NCI-H2107 treated with DMSO at 0.1 percent for 48 hours (cell line): ENCODE results near the gene JAKMIP1.

Source experiments
- DNase-seq: peaks from one replicate; lab custom pipeline; 2025; ENCODE audit not compliant: unreplicated experiment; lab: John Stamatoyannopoulos, UW

Gene JAKMIP1

DNA sequence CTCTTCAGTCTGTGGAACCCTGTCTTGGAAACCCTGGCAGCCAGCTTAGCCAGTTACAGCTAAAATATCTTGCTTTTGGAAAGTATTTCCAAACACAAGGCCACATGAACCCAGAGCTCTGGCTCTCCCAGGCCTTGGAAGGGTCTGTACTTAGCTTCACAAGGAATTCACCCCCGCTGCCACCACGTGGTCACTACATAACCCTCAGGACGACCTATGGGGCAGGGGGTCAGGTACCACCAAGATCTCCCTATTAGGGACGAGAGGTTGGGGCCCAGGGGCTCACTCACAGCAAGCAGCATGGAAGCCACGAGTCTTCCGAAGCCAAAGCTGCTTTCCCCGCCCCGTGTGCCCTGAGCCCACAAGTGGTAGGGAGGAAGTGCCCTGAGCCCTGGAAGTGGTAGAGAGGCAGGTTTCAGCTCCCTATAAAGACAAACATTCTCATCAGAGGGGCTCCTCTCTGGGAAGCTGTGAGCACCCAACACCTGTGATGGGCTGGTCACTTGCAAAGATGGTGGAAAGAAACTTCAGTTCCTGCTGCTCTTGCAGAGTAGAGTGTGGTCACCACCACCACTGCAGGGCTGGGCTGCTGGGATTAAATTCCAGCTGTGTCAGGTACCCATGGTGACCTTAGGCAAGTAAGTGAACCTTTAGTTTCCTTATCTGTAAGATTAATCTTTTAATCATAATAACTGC is 4.7 kb upstream of the JAKMIP1 start:
- DNase-seq, result no peak

GRCh38 chr4:6204098-6204497 is 3.7 kb upstream of the JAKMIP1 start:
- no peak for DNase-seq

DNA sequence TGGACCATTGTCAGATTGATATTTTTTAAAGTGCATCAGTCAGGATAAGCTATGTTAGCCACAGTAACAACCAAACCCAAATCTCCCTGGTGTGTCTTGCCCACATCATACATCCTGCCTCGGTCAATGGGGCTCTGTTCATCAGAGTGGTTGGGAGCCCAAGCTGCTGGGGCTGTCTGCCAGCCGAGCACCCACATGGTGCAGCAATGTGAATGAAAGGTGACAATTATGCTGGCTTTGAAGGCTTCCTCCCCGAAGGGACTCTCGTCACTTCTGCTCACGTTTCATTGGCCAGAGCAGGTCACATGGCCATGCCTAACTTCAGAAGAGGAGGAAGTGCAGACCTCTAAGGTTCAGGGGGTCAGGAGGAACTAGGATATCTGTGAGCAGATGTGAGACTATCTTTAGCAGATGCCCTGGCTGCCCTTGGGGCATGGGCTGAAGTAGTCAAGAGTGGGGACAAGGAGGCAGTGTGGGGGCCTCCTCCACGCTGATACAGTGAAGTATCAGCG is 1.3 kb upstream of the JAKMIP1 start:
- no peak for DNase-seq

- no peak for DNase-seq
Measured at GRCh38 chr4:6200922-6201362, 593 bp upstream of the JAKMIP1 start.

DNA sequence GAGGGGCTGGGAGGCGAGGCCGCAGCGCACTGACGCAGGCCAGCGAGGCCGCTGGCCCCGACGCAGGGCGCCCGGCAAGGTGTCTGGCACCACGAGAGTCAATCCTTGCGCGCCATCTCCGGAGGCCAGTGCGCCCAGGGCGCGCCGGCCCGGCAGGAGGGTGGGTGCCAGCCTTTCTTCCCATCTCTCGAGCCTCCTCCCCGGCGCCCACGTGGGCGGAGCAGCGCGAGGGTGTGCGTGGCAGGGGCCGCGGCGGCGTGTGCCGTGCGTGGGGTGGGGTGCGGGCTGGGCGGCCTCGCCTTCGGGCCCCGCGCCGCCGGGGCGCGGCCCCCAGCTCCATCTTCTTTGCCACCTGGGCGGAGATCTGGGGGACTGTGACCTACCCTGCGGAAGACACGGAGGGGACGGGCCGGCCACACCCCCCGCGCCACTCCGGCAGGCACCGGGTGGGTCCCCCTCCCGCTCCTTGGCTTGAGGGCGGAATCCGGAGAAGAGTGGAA is 877 bp downstream of the JAKMIP1 start:
- no peak for DNase-seq

DNA sequence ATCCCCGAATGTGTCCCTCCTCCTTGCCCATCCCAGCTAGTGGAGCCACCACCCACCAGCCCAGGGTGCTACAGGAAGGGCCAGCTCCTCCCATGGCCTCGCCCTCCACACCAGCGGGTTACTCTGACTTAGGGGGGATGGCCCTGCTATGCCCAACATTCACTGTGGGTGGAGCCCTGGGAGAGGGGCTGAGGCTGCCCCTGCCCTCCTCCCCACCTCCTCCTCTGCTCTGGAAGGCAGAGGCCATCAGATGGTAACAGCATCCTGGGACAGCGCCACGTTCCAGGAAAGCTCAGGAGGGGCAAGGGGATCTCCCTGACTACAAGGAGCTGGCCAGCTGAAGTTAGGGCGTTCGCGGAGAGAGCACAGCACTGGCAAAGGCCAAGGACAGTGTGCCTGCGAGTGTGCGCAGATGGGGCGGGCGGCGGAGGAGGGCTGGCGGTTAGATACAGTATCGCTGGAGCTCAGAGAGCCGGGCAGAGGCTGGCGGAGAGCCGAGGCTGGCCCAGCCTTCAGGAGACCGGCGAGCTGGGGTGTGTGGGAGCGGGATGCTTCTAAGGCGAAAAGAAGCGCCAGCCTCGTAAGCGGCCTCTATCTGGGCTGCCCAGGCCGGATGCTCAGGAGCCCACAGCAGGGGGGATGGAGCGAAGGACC is 1.5 kb downstream of the JAKMIP1 start:
- no peak for DNase-seq

- DNase-seq, result no peak
Measured at GRCh38 chr4:6198278-6198677, 2.1 kb downstream of the JAKMIP1 start.

DNA sequence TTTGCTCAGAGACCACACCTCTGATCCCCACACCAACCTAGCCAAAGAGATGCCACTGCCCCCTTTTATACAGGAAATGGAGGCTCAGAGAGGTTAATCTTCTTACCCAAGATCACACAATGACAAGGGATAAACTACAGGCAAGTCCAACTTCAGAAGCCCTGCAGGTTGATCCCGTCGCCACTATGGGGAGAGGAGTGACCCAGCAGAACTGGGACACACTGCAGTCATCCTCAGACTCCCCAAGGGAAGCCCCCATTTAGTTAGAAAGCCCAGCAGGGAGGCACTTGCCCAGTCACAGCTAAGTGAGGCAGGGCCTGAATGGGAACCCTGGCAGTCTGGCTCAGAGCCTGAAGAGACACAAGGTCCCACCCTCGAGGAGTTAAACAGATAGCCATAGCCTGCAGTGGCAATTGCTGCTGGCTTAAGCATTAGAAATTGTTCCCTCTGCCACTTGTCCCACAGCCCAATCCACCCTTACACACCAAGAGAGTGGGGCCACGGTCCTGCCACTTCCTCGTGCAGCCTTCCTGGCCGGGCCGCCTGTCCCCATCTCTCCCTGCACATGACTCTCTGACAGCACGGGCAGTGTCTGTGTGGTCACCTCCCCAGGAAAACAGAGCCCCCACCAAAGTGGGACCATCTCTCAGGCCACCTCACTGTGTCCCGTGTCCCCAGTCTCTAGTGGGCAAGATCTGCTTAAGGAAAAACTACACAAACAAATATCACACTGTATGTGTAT is 2.7 kb downstream of the JAKMIP1 start:
- no peak for DNase-seq

DNA sequence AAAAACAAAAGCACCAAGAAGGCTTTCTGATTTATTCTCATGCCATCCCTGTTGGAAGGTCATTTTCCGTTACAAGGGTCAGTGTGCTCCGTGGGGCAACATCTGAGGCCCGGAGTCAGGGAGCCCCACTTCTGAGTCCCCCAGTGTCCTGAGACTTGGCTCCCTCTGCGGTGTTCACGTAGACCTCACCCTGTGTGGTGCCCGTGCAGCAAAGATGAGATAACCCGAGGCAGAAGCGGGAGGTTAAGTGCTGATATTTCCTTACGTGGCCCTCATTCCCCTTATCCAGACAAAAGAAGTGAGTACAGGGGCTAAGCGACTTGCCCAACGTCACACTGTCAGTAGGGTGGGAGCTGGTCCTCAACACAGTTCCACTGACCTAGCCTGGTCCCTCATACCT is 3.5 kb downstream of the JAKMIP1 start:
- DNase-seq, result no peak

GRCh38 chr4:6196324-6196723 is 4.0 kb downstream of the JAKMIP1 start:
- no peak for DNase-seq

GRCh38 chr4:6195602-6196319 is 4.6 kb downstream of the JAKMIP1 start:
- DNase-seq, result no peak

GRCh38 chr4:6194458-6195195 is 5.7 kb downstream of the JAKMIP1 start:
- no peak for DNase-seq

DNA sequence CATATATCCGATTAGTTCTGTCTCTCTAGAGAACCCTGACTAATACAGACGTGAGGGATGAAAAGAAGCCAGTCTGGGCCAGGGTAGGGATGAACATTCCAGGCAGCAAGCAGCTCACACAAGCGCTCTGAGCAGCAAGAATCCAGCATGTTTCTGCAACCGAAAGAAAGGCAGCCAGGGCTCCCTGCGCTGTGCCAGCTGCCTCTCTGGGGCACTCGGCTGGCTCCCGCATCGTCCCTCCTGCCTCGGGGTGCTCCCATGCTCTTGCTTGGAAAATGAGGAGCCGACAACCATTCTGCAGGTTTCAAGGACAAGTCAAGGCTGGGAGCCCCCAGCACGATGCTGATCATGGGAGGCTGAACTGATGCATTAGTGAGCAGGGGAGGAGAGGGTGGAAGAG is 7.0 kb downstream of the JAKMIP1 start:
- DNase-seq, result no peak

- DNase-seq, result no peak
Measured at GRCh38 chr4:6192245-6192644, 8.1 kb downstream of the JAKMIP1 start.

- DNase-seq, result no peak
Measured at GRCh38 chr4:6191448-6192130, 8.8 kb downstream of the JAKMIP1 start.

- no peak for DNase-seq
Measured at GRCh38 chr4:6190486-6190885, 9.9 kb downstream of the JAKMIP1 start.

DNA sequence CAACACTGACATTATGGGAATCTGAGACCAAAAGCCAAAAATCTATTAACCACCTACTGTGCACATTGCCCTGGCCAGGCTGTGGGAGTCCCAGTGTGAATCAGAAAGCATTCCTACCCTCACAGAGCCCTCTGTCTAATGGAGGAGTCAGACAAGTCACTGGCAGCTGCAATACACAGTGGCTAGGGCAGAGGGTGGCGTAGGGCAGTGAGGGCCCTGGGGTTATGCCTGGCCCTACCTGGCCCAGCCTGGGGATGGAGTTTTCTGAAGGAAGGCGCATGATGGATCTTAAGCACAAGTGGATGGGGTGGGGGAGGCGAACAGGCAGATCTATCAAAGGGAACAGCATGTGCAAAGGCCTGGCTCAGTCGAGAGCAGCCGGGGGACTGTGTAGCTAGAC is 10.8 kb downstream of the JAKMIP1 start:
- DNase-seq, result no peak

GRCh38 chr4:6188687-6189305 is 11.6 kb downstream of the JAKMIP1 start:
- no peak for DNase-seq

- DNase-seq, result no peak
Measured at GRCh38 chr4:6184169-6184568, 16.2 kb downstream of the JAKMIP1 start.
